OCI-LY1 (cell line): Measurements from ENCODE around the gene PHC3.

Experiments
- H2AFZ ChIP-seq: fragments of 200-600 bp; sonication (generic), shearing (Covaris generic); 2 replicates; pipeline ENCODE4 v1.6.0; 2014; ENCODE audit warnings: antibody characterized with exemption, mild to moderate bottlenecking, low read length
- H3F3A ChIP-seq: fragments of 200-600 bp; sonication (generic), shearing (Covaris generic); 2 replicates; pipeline ENCODE4 v1.6.0; 2014; ENCODE audit warnings: mild to moderate bottlenecking, antibody characterized with exemption, low read length, moderate library complexity; ENCODE audit not compliant: insufficient read depth
- H3K27ac ChIP-seq: fragments of 200-600 bp; sonication (generic); 2 replicates; pipeline ENCODE4 v1.5.1; 2014; ENCODE audit warnings: low read length, mixed run types, mild to moderate bottlenecking, low read depth; ENCODE audit not compliant: poor library complexity, severe bottlenecking
- H3K27me3 ChIP-seq: fragments of 200-600 bp; sonication (generic); 2 replicates; pipeline ENCODE4 v1.6.0; 2014; ENCODE audit warnings: antibody characterized with exemption, mild to moderate bottlenecking, low read length, moderate library complexity; ENCODE audit not compliant: insufficient read depth
- H3K36me3 ChIP-seq: fragments of 200-600 bp; sonication (generic); 2 replicates; pipeline ENCODE4 v1.6.1; 2014; ENCODE audit warnings: mild to moderate bottlenecking, antibody characterized with exemption, low read length, moderate library complexity, mixed read lengths; ENCODE audit not compliant: insufficient read depth
- H3K4me1 ChIP-seq: fragments of 200-600 bp; sonication (generic); 2 replicates; pipeline ENCODE4 v1.5.1; 2014; ENCODE audit warnings: mild to moderate bottlenecking, low read length, moderate library complexity; ENCODE audit not compliant: insufficient read depth, severe bottlenecking
- H3K4me2 ChIP-seq: fragments of 200-600 bp; sonication (generic), shearing (Covaris generic); 2 replicates; pipeline ENCODE4 v1.6.1; 2014; ENCODE audit warnings: low read length
- H3K4me3 ChIP-seq: fragments of 200-600 bp; sonication (generic); 2 replicates; pipeline ENCODE4 v1.5.1; 2014; ENCODE audit warnings: low read length, low read depth, mild to moderate bottlenecking, mixed read lengths; ENCODE audit not compliant: poor library complexity, severe bottlenecking
- H3K79me2 ChIP-seq: fragments of 200-600 bp; shearing (Covaris generic); 2 replicates; pipeline ENCODE4 v1.6.1; 2016; ENCODE audit warnings: mixed run types, low read length, mixed read lengths; ENCODE audit not compliant: insufficient read depth
- H3K9ac ChIP-seq: fragments of 200-600 bp; sonication (generic), shearing (Covaris generic); 2 replicates; pipeline ENCODE4 v1.6.1; 2014; ENCODE audit warnings: mild to moderate bottlenecking, low read length, mixed read lengths
- H3K9me2 ChIP-seq: fragments of 200-600 bp; sonication (generic), shearing (Covaris generic); 2 replicates; pipeline ENCODE4 v1.6.1; 2014; ENCODE audit warnings: low read depth, mild to moderate bottlenecking, low read length, mixed read lengths
- H3K9me3 ChIP-seq: fragments of 200-600 bp; shearing (Covaris generic); 2 replicates; pipeline ENCODE4 v1.6.1; 2014; ENCODE audit warnings: low read length, mixed read lengths
- H4K20me1 ChIP-seq: fragments of 200-600 bp; sonication (generic), shearing (Covaris generic); 2 replicates; pipeline ENCODE4 v1.6.0; 2016; ENCODE audit warnings: mild to moderate bottlenecking, low read length; ENCODE audit not compliant: insufficient read depth
- CTCF ChIP-seq: fragments of 200-600 bp; sonication (generic), shearing (Covaris generic); IDR thresholded peaks from 2 replicates; pipeline ENCODE4 v1.5.1; 2017; ENCODE audit warnings: mild to moderate bottlenecking, antibody characterized with exemption, low read length, moderate library complexity, mixed read lengths
- EZH2 ChIP-seq: fragments of 200-600 bp; sonication (generic), shearing (Covaris generic); IDR thresholded peaks from 2 replicates; pipeline ENCODE4 v1.8.0; 2017; ENCODE audit warnings: borderline replicate concordance, mixed run types, mild to moderate bottlenecking, antibody characterized with exemption, low read length, moderate library complexity, mixed read lengths

PHC3 gene

GRCh38 chr3:170046269-170047132 is 135.0 kb downstream of the PHC3 start:
- Histone ChIP-seq H3K4me3 (no peak overlapping the region), H3K4me1 (peaks cover 49% of the 10 kb centered on the region), H2AFZ (no peak overlapping the region), H3K9me2 (no peaks in the 10 kb centered on the region), H3K36me3 (no peaks in the 10 kb centered on the region), H3K79me2 (no peaks in the 10 kb centered on the region), H3F3A (no peaks in the 10 kb centered on the region), H3K4me2 (peak overlapping the region; percentile 6), H4K20me1 (no peaks in the 10 kb centered on the region), H3K27me3 (no peaks in the 10 kb centered on the region), H3K27ac (peak overlapping the region; percentile 90), H3K9ac (peak overlapping the region; percentile 6; the same call in 1 of the 2 replicates), H3K9me3 (no peaks in the 10 kb centered on the region)
- TF ChIP-seq EZH2, result no peak

- no peaks in the 10 kb centered on the region for H4K20me1 ChIP-seq
- H3K4me3 ChIP-seq, result peak overlapping the region; percentile 15
- H3K36me3 ChIP-seq, result no peaks in the 10 kb centered on the region
- peaks cover 62% of the 10 kb centered on the region for H3K4me1 ChIP-seq
- H3K9me3 ChIP-seq, result no peaks in the 10 kb centered on the region
- peak overlapping the region; percentile 90 for H3K27ac ChIP-seq
- H3K79me2 ChIP-seq, result no peaks in the 10 kb centered on the region
- no peaks in the 10 kb centered on the region for H3K9me2 ChIP-seq
- H3K27me3 ChIP-seq, result no peaks in the 10 kb centered on the region
- peak overlapping the region; percentile 20; the same call in 1 of the 2 replicates for H3K9ac ChIP-seq
- no peaks in the 10 kb centered on the region for H3F3A ChIP-seq
- TF ChIP-seq CTCF, result no peak
- no peak for TF ChIP-seq EZH2
- no peak overlapping the region for H2AFZ ChIP-seq
- H3K4me2 ChIP-seq, result peak overlapping the region; percentile 57
Measured at GRCh38 chr3:170044795-170045244, 136.7 kb downstream of the PHC3 start.

GRCh38 chr3:170044271-170044670 is 137.3 kb downstream of the PHC3 start:
- peak overlapping the region; percentile 90 for H3K27ac ChIP-seq
- peak overlapping the region; percentile 57 for H3K4me2 ChIP-seq

More at GRCh38 chr3:170044271-170044670, 137.3 kb downstream of the PHC3 start:
- Histone ChIP-seq H4K20me1 (no peaks in the 10 kb centered on the region), H3K4me1 (peaks cover 62% of the 10 kb centered on the region), H3K27me3 (no peaks in the 10 kb centered on the region), H3F3A (no peaks in the 10 kb centered on the region), H3K4me3 (peak overlapping the region; percentile 15), H3K9me2 (no peaks in the 10 kb centered on the region), H3K9ac (peak overlapping the region; percentile 20; the same call in 1 of the 2 replicates), H3K36me3 (no peaks in the 10 kb centered on the region), H3K9me3 (no peaks in the 10 kb centered on the region), H3K79me2 (no peaks in the 10 kb centered on the region), H2AFZ (no peak overlapping the region)
- TF ChIP-seq EZH2 (no peak), CTCF (no peak)
